ENCODE measurements around the gene NTN1. TPM values are rescaled to one million over a fixed set of nuclear protein-coding genes. Genes with fewer than 3 reads are reported as not detected.

NTN1 gene
- total RNA-seq, 3 donors from 2014 or later (not counting 1 experiment from before 2014, with no cell fraction given) = 0.12 to 0.15 (median 0.14) TPM

GRCh38 chr17:9206410-9206703 is 185.0 kb downstream of the NTN1 start:
- ATAC-seq (no peak), DNase-seq (no peak)
- no peaks in the 10 kb centered on the region for H3K36me3 ChIP-seq (ENCODE audit: control insufficient read depth, insufficient read depth, low read length)
- H3K4me3 Mint-ChIP-seq = no peak overlapping the region
- no peaks in the 10 kb centered on the region for H3K9me3 ChIP-seq (ENCODE audit: control insufficient read depth, insufficient read depth, low read length)
- H3K4me1 Mint-ChIP-seq = no peaks in the 10 kb centered on the region
- intact Hi-C loops (cut with micrococcal nuclease) = no loop called here
- TF ChIP-seq CTCF (IDR thresholded peaks at IDR 0.05) = no peak
- peaks cover 10% of the 10 kb centered on the region in 2 donors for H3K27me3 Mint-ChIP-seq (ENCODE audit: low read depth in 2 of 2)
- H3K4me3 ChIP-seq (ENCODE audit: low read length) = no peak overlapping the region
- H3K27me3 ChIP-seq (ENCODE audit: control insufficient read depth, insufficient read depth, low read length) = no peaks in the 10 kb centered on the region
- no peaks in the 10 kb centered on the region for H3K9me3 Mint-ChIP-seq
- 84% methylated on average over 8 of the region's 8 CpGs for WGBS (ENCODE audit: insufficient coverage)
- H3K4me1 ChIP-seq (ENCODE audit: control insufficient read depth, insufficient read depth, low read length) = peaks cover 7% of the 10 kb centered on the region
- no peak overlapping the region for H3K27ac ChIP-seq (ENCODE audit: low read length)
- no peaks in the 10 kb centered on the region for H3K36me3 Mint-ChIP-seq
- no peak overlapping the region for H3K27ac Mint-ChIP-seq

GRCh38 chr17:9206741-9207332 is 185.5 kb downstream of the NTN1 start:
- intact Hi-C loops (cut with micrococcal nuclease) = no loop called here
- Histone ChIP-seq H3K4me3 (ENCODE audit: low read length) (no peak overlapping the region), H3K27me3 (ENCODE audit: control insufficient read depth, insufficient read depth, low read length) (no peaks in the 10 kb centered on the region), H3K4me1 (ENCODE audit: control insufficient read depth, insufficient read depth, low read length) (peaks cover 7% of the 10 kb centered on the region), H3K27ac (ENCODE audit: low read length) (no peak overlapping the region), H3K36me3 (ENCODE audit: control insufficient read depth, insufficient read depth, low read length) (no peaks in the 10 kb centered on the region), H3K9me3 (ENCODE audit: control insufficient read depth, insufficient read depth, low read length) (no peaks in the 10 kb centered on the region)
- WGBS (ENCODE audit: insufficient coverage) = 93% methylated on average over 14 of the region's 14 CpGs
- H3K9me3 Mint-ChIP-seq = no peaks in the 10 kb centered on the region
- ATAC-seq (no peak), DNase-seq (no peak)
- no peaks in the 10 kb centered on the region for H3K4me1 Mint-ChIP-seq
- no peak overlapping the region for H3K4me3 Mint-ChIP-seq
- H3K36me3 Mint-ChIP-seq = no peaks in the 10 kb centered on the region
- TF ChIP-seq CTCF (IDR thresholded peaks at IDR 0.05) = no peak
- H3K27me3 Mint-ChIP-seq (ENCODE audit: low read depth in 2 of 2) = peaks cover 8 to 10% of the 10 kb centered on the region in 2 donors
- no peak overlapping the region for H3K27ac Mint-ChIP-seq

- no peak overlapping the region for H3K4me3 Mint-ChIP-seq
- H3K27me3 Mint-ChIP-seq (ENCODE audit: low read depth in 2 of 2) = peaks cover 7 to 10% of the 10 kb centered on the region in 2 donors
- no peak for DNase-seq
- H3K36me3 Mint-ChIP-seq = no peaks in the 10 kb centered on the region
- Histone ChIP-seq H3K27me3 (ENCODE audit: control insufficient read depth, insufficient read depth, low read length) (no peaks in the 10 kb centered on the region), H3K27ac (ENCODE audit: low read length) (no peak overlapping the region), H3K36me3 (ENCODE audit: control insufficient read depth, insufficient read depth, low read length) (no peaks in the 10 kb centered on the region), H3K4me1 (ENCODE audit: control insufficient read depth, insufficient read depth, low read length) (peaks cover 7% of the 10 kb centered on the region), H3K9me3 (ENCODE audit: control insufficient read depth, insufficient read depth, low read length) (no peaks in the 10 kb centered on the region), H3K4me3 (ENCODE audit: low read length) (no peak overlapping the region)
- H3K27ac Mint-ChIP-seq = no peak overlapping the region
- WGBS (ENCODE audit: insufficient coverage) = 95% methylated on average over 10 of the region's 10 CpGs
- no peak for ATAC-seq
- no peak for TF ChIP-seq CTCF (IDR thresholded peaks at IDR 0.05)
- H3K4me1 Mint-ChIP-seq = no peaks in the 10 kb centered on the region
- no peaks in the 10 kb centered on the region for H3K9me3 Mint-ChIP-seq
- intact Hi-C loops (cut with micrococcal nuclease) = no loop called here
These were observed 187.2 kb downstream of the NTN1 start for GRCh38 chr17:9208381-9209105.

GRCh38 chr17:9209347-9209746 is 188.0 kb downstream of the NTN1 start:
- Mint-ChIP-seq H3K4me1 (no peaks in the 10 kb centered on the region), H3K36me3 (no peaks in the 10 kb centered on the region), H3K4me3 (no peak overlapping the region), H3K9me3 (no peaks in the 10 kb centered on the region), H3K27ac (no peak overlapping the region), H3K27me3 (ENCODE audit: low read depth in 2 of 2) (peaks cover 5 to 10% of the 10 kb centered on the region in 2 donors)
- no peaks in the 10 kb centered on the region for H3K9me3 ChIP-seq (ENCODE audit: control insufficient read depth, insufficient read depth, low read length)
- 82% methylated on average over 5 of the region's 5 CpGs for WGBS (ENCODE audit: insufficient coverage)
- DNase-seq = no peak
- no peaks in the 10 kb centered on the region for H3K36me3 ChIP-seq (ENCODE audit: control insufficient read depth, insufficient read depth, low read length)
- no peak for TF ChIP-seq CTCF (IDR thresholded peaks at IDR 0.05)
- no peak overlapping the region for H3K27ac ChIP-seq (ENCODE audit: low read length)
- intact Hi-C loops (cut with micrococcal nuclease) = no loop called here
- no peak overlapping the region for H3K4me3 ChIP-seq (ENCODE audit: low read length)
- no peaks in the 10 kb centered on the region for H3K27me3 ChIP-seq (ENCODE audit: control insufficient read depth, insufficient read depth, low read length)
- H3K4me1 ChIP-seq (ENCODE audit: control insufficient read depth, insufficient read depth, low read length) = peaks cover 4% of the 10 kb centered on the region
- no peak for ATAC-seq

Measured in natural killer cell (primary cell).